HG03520 (cell line): ENCODE results near the gene KIF26A.
"Not testable (repeated sequence)": the region's sequence is repeated elsewhere in the genome, so short reads cannot be mapped to it uniquely, and the experiment has no call there.

ENCODE experiments used
- ATAC-seq: cut with Tn5 transposase; IDR thresholded peaks from one replicate; pipeline ENCODE4 v1.9.1; 2021; ENCODE audit warnings: mild to moderate bottlenecking, moderate library complexity; ENCODE audit not compliant: unreplicated experiment

Gene KIF26A

GRCh38 chr14:104206281-104206904, 68.0 kb downstream of the KIF26A start:
- ATAC-seq: no peak

GRCh38 chr14:104207142-104208014, 69.0 kb downstream of the KIF26A start:
- ATAC-seq: no peak

DNA sequence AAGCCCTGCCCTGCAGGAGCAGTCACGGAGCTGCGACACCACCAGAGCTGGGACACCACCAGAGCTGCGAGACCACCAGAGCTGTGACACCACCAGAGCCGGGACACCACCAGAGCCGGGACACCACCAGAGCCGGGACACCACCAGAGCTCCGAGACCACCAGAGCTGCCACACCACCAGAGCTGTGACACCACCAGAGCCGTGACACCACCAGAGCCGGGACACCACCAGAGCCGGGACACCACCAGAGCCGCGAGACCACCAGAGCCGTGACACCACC, 69.6 kb downstream of the KIF26A start:
- not testable (repeated sequence) for ATAC-seq

DNA sequence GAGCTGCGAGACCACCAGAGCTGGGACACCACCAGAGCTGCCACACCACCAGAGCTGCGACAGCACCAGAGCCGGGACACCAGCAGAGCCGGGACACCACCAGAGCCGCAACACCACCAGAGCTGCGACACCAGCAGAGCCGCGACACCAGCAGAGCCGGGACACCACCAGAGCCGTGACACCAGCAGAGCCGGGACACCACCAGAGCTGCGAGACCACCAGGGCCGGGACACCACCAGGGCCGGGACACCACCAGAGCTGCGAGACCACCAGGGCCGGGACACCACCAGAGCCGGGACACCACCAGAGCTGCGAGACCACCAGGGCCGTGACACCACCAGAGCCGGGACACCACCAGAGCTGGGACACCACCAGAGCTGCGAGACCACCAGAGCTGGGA, 69.9 kb downstream of the KIF26A start:
- not testable (repeated sequence) for ATAC-seq

DNA sequence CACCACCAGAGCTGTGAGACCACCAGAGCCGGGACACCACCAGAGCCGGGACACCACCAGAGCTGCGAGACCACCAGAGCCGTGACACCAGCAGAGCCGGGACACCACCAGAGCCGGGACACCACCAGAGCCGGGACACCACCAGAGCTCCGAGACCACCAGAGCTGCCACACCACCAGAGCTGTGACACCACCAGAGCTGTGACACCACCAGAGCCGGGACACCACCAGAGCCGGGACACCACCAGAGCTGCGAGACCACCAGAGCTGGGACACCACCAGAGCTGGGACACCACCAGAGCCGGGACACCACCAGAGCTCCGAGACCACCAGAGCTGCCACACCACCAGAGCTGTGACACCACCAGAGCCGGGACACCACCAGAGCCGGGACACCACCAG, 70.7 kb downstream of the KIF26A start:
- ATAC-seq: not testable (repeated sequence)

DNA sequence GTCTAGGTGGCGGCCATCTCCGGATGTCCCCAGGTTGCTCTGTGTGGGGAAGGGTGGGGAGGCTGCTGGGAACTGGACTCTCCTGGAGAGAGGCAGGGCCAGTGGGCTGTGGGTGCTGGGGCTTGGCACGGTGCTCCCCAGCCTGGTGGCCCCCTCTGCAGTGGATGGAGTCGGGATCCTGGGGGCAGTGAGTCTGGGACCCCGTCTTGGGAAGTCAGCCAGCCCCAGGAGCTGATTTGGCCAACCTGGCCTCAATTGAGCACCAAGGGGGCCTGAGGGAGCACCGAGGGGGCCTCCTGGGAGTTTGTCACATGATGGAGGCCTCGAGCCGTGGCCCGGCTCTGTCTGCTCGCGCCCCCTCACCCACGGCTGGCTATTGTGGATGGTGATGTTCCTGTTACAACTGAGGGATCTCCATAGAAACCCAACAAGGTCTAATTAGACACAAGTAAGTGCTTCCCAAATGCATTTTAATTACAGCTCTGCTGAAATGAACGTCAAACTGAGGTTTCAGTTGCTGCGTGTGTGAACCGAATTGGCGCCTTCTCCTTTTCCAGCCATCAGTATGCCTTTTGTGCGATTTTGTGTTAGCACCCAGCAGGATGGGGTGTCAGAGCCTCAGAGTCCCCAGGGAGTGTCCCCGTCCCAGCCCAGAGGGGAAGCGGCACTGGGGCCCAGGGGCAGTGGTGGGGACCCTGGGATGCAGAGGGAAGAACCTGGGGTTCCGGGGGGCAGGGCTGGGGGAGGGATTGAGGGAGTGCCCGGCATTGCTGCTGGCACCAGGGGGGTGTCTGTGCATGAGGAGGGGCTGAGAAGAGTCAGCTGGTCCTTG, 71.8 kb downstream of the KIF26A start:
- ATAC-seq: no peak

GRCh38 chr14:104210817-104211195, 72.4 kb downstream of the KIF26A start:
- ATAC-seq: no peak

DNA sequence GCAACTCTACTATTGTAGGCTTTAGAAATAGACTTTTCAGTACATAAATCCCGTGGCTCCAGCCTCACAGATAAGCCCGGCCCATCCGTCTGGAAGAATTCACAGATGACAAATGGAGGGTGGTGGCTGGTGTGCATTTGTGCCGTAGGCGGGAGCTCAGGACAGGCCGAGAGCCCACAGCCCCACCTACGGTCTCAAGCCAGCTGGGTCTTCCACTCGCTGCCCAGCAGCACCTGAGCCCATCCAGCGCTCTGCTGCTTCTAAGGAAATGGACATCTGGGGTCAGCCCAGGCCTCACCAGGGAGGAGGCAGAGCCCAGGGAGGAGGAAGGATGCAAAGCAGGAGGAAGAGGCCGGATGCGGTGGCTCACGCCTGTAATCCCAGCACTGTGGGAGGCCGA, 72.8 kb downstream of the KIF26A start:
- ATAC-seq: no peak

DNA sequence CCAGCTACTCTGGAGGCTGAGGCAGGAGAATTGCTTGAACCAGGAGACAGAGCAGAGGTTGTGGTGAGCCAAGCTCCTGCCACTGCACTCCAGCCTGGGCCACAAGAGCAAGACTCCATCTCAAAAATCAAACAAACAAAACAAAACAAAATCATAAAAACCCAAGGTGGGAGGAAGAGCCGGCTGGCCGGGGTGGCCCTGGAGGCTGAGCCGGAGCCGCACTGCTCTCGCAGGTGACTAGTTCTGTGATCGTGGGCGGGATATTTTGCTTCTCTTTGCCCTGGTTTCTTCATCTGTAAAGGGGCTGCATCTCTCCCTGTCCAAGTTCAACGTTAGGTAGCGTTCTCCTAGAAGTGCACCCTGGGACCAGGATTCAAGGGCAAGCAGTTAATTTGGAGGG, 73.4 kb downstream of the KIF26A start:
- no peak for ATAC-seq

GRCh38 chr14:104212206-104213095, 74.1 kb downstream of the KIF26A start:
- ATAC-seq: no peak

DNA sequence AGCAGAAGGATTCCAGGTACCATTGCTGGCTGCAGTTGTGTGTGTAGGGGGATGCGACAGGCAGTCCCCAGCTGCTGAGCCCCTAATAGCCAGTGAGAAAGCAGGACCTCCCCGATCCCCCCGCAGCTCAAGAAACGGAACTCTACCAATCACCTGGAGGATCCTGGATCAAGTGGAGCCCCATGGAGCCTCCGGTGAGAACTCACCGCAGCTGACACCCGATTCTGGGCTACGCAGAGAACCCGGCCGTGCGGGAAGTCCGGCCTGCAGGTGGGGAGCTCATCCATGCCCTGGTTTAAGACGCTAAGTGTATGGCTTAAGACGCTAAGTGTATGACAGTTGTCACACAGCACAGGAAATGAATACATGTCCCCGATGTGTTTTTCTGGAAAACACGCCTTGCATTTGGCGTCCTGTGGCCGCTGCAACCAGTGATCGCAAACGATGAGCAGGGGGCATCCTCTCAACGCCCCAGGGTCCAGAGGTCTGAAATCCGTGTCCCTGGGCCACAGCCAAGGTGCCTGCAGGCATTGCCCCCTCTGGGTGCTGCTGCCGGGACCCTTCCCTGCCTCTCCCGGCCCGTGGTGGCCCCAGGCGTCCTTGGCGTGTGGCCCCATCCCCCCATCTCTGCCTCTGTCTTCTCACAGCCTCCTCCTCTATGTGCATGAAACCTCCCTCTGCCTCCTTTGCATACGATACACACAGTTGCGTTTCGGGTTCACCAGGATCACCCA, 75.1 kb downstream of the KIF26A start:
- no peak for ATAC-seq

DNA sequence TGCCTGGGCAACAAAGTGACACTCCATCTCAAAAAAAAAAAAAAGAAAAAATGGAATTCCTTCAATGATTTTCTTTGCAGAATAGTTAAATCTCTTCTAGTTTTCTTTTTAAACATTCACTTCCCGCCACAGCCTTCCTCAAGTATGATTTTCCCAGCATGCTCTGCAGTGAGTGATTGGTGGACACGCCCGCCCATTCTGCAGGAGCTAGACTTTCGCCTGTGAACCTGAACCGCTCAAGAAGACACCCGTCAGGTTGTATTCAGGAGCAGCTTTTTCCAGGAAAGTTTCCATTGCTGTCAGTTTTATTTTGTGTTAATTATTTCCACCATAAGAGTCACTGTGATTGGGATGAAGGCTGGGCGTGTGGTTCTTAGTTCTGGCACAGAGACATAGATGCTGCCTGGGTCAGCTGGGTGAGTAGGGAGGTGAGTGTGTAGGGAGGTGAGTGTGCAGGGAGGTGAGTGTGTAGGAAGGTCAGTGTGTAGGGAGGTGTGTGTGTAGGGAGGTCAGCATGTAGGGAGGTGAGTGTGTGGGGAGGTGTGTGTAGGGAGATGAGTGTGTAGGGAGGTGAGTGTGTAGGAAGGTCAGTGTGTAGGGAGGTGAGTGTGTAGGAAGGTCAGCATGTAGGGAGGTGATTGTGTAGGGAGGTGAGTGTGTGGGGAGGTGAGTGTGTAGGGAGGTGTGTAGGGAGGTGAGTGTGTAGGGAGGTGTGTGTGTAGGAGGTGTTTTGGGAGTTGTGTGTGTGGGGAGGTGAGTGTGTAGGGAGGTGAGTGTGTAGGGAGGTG, 76.2 kb downstream of the KIF26A start:
- no peak for ATAC-seq

DNA sequence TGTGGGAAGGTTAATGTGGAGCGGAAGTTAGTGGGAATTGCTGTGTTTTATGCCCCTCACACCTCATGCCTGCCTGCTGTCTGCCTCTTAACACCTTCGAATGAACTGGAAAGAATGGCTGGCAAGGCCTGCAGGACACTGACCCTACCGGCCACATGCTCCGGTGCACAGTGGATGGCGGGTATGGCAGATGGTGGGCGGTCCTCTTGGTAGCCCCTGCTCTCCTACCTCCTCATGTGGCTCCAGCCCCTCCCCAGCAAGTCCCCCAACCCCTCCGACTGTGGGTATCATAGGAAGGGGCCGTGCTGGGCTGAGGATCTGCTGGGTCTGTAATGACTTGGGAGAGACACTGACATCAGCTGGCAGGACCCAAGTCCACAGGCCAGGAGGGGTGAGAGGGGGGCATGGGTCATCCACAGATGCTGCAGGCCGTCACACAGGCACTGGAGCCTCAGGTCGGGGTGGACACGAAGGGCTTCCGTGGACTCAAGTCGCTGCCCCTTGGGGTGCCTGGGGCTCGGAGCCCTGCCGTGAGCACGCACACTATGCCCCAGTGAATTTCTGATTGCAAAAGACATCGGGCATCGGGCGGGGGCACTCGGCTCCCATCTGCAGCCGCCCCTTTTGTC, 77.4 kb downstream of the KIF26A start:
- ATAC-seq: no peak

GRCh38 chr14:104216457-104216856, 78.1 kb downstream of the KIF26A start:
- no peak for ATAC-seq

GRCh38 chr14:104217486-104218360, 79.3 kb downstream of the KIF26A start:
- ATAC-seq: no peak

DNA sequence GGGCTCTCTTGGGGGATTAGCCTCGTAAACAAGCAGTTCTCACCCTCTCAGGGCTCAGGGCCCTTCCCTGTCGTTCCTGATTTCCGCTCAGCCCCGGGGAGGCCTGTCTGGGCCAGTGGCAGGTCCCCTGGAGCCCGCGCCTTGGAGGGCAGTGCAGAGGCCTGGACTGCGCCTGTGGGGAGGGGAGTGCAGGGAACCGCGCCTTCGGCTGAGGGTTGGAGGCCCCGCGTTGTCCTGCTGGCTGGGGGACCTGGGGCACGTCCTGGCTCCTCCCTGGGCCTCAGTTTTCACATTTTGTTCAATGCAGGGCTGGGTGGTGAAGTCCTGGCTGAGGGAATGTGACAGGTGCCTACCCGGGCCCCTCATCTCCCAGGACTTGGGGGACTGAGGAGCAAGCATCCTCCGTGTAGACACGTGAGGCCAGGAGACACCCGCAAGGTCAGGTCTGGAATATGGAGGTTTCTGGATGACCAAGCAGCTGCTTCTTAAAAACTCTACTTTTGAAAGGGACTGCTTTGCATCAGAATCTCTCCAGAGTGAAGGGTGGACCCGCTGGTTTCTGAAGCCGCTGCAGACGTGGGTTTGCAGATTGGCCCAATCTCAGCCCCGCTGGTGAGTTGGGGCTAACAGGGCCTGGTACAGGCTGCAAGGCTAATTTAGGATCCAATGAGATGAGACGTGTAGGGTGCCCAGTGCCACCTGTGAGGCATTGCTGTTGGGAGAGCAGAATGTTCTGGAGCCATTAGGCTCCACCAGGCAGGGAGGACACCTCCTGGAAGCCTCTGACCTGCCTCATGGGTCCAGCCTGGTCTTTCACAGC, 80.2 kb downstream of the KIF26A start:
- ATAC-seq: no peak

- no peak for ATAC-seq
Observed at GRCh38 chr14:104219731-104220214, 81.4 kb downstream of the KIF26A start.
